ENCODE measurements around the gene IGSF11. TPM values are rescaled to one million over a fixed set of nuclear protein-coding genes. Genes with fewer than 3 reads are reported as not detected.

IGSF11 gene
- total and polyA plus RNA-seq, 7 donors = 0.85 to 18.2 (median 8.3) TPM; not detected in 2

DNA sequence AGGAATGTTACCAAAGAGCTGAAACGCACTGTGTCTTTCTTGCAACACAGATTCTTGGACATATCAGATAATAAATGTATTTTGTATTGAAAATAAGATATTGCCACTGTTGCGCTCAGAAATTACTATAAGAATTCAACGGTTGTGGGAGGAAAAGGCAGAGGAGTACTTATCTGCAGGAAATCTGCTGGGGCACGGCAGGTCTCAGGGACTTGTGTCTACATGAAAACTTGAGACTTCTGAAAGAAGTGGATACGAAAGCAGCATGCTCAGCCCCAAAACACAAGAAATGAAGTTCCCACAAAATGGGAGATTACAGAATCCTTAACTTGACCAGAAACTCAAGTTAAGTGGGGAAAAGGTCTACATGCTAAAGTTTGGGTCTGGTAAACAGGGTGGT is 86.5 kb downstream of the IGSF11 start:
- Histone ChIP-seq H3K4me3 (no peak overlapping the region), H3K4me1 (peaks cover 0 to 5% (median 0%) of the 10 kb centered on the region in 4 donors), H3K36me3 (no peaks in the 10 kb centered on the region), H3K27ac (no peak overlapping the region), H3K9me3 (no peaks in the 10 kb centered on the region), H3K27me3 (no peaks in the 10 kb centered on the region)
- 76 to 86% methylated on average over 5 of the region's 5 CpGs for WGBS, 2 donors
- intact Hi-C loops (cut with DNase I) = loop anchor here (5.0 kb wide), 1 partner anchor 61 kb away; no protein-coding TSS in a partner anchor
- TF ChIP-seq POLR2AphosphoS5 (IDR thresholded peaks at IDR 0.05) (no peak), EP300 (IDR thresholded peaks at IDR 0.05) (no peak), POLR2A (IDR thresholded peaks at IDR 0.05) (no peak)
- TF ChIP-seq, protein P1, sequence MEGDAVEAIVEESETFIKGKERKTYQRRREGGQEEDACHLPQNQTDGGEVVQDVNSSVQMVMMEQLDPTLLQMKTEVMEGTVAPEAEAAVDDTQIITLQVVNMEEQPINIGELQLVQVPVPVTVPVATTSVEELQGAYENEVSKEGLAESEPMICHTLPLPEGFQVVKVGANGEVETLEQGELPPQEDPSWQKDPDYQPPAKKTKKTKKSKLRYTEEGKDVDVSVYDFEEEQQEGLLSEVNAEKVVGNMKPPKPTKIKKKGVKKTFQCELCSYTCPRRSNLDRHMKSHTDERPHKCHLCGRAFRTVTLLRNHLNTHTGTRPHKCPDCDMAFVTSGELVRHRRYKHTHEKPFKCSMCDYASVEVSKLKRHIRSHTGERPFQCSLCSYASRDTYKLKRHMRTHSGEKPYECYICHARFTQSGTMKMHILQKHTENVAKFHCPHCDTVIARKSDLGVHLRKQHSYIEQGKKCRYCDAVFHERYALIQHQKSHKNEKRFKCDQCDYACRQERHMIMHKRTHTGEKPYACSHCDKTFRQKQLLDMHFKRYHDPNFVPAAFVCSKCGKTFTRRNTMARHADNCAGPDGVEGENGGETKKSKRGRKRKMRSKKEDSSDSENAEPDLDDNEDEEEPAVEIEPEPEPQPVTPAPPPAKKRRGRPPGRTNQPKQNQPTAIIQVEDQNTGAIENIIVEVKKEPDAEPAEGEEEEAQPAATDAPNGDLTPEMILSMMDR (IDR thresholded peaks at IDR 0.05) = no peak
- DNase-seq = no peak

DNA sequence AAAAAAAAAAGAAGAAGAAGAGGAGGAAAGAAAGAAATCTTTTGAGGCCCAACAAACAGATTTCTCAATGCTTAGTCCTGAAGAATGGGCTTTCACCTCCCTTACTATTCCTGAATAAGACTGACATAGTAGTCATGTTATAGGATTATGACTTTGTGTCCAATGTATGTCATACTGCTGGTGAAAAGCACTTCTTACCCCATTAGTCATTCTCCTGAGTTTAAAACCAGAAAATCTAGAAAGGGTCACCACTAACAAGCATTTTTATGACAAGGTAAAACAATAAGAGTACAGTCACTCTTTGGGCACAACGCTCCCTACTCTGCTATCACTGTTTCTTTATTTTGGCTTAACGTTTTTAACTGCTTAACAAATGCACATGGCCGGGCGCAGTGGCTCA is 88.2 kb downstream of the IGSF11 start:
- Histone ChIP-seq H3K27ac (no peak overlapping the region), H3K4me1 (peaks cover 0 to 5% (median 0%) of the 10 kb centered on the region in 4 donors), H3K27me3 (no peaks in the 10 kb centered on the region), H3K36me3 (no peaks in the 10 kb centered on the region), H3K4me3 (no peak overlapping the region), H3K9me3 (no peaks in the 10 kb centered on the region)
- DNase-seq = no peak
- 63 to 76% methylated on average over 4 of the region's 4 CpGs for WGBS, 2 donors
- TF ChIP-seq EP300 (IDR thresholded peaks at IDR 0.05) (no peak), POLR2A (IDR thresholded peaks at IDR 0.05) (no peak), POLR2AphosphoS5 (IDR thresholded peaks at IDR 0.05) (no peak)
- TF ChIP-seq, protein P1 (IDR thresholded peaks at IDR 0.05) = no peak
- intact Hi-C loops (cut with DNase I) = loop anchor here (5.0 kb wide), 1 partner anchor 59 kb away; no protein-coding TSS in a partner anchor

- DNase-seq = no peak
- Histone ChIP-seq H3K4me3 (no peak overlapping the region), H3K9me3 (no peaks in the 10 kb centered on the region), H3K27ac (no peak overlapping the region), H3K36me3 (no peaks in the 10 kb centered on the region), H3K27me3 (no peaks in the 10 kb centered on the region), H3K4me1 (peaks cover 0 to 5% (median 0%) of the 10 kb centered on the region in 4 donors)
- intact Hi-C loops (cut with DNase I) = loop anchor here (5.0 kb wide), 1 partner anchor 59 kb away; no protein-coding TSS in a partner anchor
- WGBS, 2 donors = 82 to 88% methylated on average over 4 of the region's 4 CpGs
- no peak for TF ChIP-seq POLR2A (IDR thresholded peaks at IDR 0.05)
- TF ChIP-seq EP300 (IDR thresholded peaks at IDR 0.05) = no peak
- no peak for TF ChIP-seq POLR2AphosphoS5 (IDR thresholded peaks at IDR 0.05)
- TF ChIP-seq, protein P1 (IDR thresholded peaks at IDR 0.05) = no peak
Observed at GRCh38 chr3:118945834-118946233, 88.8 kb downstream of the IGSF11 start.

DNA sequence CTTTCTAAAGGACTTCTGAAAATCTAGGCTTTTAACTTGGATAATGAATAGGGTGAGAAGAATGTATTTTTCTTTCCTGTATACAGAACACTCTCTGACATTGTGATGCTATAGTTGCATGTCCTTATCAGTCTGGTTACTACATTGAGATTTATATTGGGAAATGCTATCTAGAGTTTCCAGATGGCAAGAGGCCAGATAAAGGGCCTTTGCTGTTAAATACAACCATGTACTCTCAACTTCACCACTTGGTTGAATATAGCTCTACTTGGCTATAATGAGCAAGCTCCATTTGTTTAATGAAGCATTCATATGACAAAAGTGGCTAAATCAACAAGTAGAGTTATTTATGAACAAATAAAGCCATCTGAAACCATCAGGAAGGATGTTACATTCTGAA is 91.0 kb downstream of the IGSF11 start:
- Histone ChIP-seq H3K4me1 (no peaks in the 10 kb centered on the region), H3K27me3 (no peaks in the 10 kb centered on the region), H3K4me3 (no peak overlapping the region), H3K36me3 (no peaks in the 10 kb centered on the region), H3K27ac (no peak overlapping the region), H3K9me3 (no peaks in the 10 kb centered on the region)
- no peak for DNase-seq
- no peak for TF ChIP-seq POLR2A (IDR thresholded peaks at IDR 0.05)
- TF ChIP-seq POLR2AphosphoS5 (IDR thresholded peaks at IDR 0.05) = no peak
- TF ChIP-seq EP300 (IDR thresholded peaks at IDR 0.05) = no peak
- TF ChIP-seq, protein P1 (IDR thresholded peaks at IDR 0.05) = no peak
- intact Hi-C loops (cut with DNase I) = no loop called here

GRCh38 chr3:118942671-118943070 is 92.0 kb downstream of the IGSF11 start:
- no peaks in the 10 kb centered on the region for H3K4me1 ChIP-seq
- 76 to 78% methylated on average over 1 of the region's 1 CpG for WGBS, 2 donors
- no peaks in the 10 kb centered on the region for H3K36me3 ChIP-seq
- intact Hi-C loops (cut with DNase I) = no loop called here
- H3K27me3 ChIP-seq = no peaks in the 10 kb centered on the region
- no peak for TF ChIP-seq EP300 (IDR thresholded peaks at IDR 0.05)
- TF ChIP-seq POLR2A (IDR thresholded peaks at IDR 0.05) = no peak
- H3K9me3 ChIP-seq = no peaks in the 10 kb centered on the region
- DNase-seq = no peak
- H3K4me3 ChIP-seq = no peak overlapping the region
- no peak overlapping the region for H3K27ac ChIP-seq
